Activated CD4-positive, alpha-beta T cell treated with anti-CD3 and anti-CD28 coated beads for 48 hours (primary cell): ENCODE data around the gene FDXR.
"Not testable (repeated sequence)": the region's sequence is repeated elsewhere in the genome, so short reads cannot be mapped to it uniquely, and the experiment has no call there.

Experiments
- DNase-seq: peaks from one replicate; pipeline ENCODE4 v3.0.0-alpha.2; 2020

The FDXR gene

DNA sequence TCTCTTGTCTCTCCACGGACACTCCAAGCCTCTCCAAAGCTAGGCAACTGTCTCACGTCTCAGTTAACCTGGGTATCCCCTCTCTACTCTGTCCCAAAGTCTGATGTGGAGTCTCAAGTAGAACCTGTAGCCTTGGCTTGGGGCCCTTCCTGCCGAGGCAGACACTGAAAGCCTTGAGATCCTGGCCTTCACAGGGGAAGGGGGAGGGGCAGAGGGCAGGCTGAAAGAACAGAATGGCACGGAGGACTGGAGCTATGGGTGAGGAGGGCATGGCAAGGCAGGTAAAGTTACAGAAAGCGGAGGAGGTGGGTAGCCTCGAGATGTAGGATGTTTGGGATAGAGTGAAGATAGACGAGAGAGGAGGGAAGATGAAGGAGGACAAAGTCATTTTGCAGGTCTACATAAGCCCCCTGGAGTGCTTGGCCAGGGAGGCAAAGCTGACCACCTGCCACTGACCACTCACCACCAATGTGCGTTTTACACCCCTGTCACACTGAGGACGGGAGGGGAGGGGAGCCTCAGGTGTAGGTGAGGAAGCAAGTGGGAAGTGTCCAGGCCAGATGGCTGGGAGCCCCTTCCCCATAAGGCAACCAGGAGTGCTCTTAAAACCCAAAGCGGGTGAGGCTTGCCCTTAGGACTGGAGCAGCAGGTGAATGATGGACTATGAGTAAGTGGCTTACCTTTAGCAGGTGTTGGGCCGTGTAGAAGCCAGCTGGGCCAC is 1.3 kb downstream of the FDXR start:
- no peak for DNase-seq

DNA sequence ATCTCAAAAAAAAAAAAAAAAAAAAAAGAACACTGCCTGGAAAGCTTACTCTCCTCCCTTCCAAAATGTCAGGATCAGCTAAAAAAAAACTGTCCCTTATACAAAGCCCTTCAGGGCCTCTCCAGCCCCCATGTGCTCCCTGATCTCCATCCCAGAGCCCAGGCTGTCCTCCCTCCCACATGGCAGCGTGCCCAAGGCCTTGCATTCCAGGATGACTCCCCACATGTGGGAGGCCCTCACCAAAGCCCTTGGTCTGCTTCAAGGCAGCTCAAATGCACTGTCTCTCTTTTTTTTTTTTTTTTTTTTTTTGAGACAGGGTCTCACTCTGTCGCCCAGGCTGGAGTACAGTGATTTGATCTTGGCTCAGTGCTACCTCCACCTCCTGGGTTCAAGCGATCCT is 2.3 kb downstream of the FDXR start:
- DNase-seq = no peak

DNA sequence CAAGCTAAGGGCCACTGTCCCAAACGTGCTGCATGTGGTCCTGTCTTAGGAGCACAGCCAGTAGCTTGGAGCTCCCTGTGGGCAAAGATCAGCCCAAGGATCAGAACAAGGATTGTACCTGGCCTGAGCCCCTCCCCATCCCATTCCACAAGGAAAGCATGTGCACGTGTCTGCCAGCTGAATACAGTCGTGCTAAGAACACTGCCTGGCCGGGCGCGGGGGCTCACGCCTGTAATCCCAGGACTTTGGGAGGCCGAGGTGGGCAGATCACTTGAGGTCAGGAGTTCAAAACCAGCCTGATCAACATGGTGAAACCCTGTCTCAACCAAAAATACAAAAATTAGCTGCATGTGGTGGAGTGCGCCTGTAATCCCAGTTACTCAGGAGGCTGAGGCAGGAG is 2.8 kb downstream of the FDXR start:
- not testable (repeated sequence) for DNase-seq

DNA sequence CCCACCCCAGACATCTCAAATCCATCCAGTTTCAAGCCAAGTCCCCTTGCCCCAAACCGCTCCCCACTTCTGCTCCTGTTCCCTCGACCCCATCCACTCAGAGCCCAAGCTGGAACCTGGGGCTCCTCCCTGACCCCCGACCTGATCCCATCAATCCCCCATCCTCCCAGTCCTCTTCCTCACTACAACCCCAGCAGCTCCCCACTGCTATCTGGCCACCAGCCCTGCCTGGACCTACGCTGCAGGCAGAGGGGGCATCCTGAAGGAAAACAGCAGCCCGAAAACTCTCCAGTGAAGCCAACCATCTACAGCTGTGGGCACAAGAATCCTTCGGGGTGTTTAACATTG is 3.9 kb downstream of the FDXR start:
- DNase-seq = no peak

DNA sequence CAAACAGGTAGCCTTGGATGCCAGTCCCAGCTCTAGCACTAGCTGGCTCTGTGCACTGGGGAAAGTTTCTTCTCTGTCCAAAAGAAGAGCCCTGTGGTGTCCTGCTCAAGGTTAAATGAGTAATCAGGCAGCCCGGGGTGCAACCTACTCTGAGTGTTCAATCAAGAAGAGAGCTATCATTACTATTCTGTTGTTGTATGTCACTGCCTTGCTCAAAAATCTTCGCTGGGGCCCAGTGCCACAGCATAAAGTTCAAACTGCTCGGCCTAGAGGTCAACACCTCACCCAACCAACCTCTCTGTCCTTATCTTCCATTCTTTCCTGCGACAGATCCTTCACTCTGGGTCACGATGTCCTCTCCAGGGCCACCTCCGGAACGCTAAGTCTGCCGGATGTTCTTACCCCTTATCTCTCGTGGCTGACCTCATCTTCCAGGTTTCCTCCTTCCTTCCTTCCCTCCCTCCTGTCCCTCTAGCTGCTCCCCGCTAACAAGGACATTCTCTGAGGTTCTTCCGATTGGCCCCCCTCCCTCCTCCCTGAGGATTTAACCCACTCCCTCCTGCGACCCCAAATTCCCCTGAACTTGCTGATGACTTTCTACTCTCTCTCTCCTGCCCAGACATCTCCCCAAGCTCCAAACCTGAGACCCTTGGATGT is 4.4 kb downstream of the FDXR start:
- DNase-seq = no peak

DNA sequence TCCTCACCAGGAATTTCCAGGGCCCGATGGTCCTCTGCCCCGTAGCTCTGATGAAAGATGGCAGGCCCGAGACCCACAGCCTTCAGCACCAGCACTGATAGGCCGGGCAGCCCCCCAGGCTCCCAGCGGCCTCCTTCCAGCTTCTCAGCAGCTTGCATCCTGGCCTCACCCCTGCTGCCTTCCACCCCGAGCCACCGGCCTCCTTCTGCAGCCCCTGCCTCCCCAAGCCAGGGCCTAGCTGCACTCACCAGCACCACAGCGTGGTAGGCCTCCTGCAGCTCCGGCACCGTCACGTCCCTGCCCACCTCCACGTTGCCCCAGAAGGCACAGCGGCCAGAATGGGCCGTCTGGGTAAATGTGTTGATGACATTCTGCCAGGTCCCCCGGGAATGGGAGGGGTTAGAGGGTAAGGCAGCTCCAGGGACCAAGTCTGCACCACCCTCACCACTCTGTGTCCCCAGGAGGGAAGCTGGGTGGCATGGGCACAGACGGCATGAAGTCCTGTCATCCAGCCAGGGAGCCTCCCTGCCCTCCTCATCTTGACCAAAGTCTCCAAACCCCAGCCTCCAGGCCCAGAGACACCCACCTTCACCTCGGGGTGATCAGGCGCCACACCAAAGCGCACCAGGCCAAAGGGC is 6.5 kb downstream of the FDXR start:
- DNase-seq = no peak

DNA sequence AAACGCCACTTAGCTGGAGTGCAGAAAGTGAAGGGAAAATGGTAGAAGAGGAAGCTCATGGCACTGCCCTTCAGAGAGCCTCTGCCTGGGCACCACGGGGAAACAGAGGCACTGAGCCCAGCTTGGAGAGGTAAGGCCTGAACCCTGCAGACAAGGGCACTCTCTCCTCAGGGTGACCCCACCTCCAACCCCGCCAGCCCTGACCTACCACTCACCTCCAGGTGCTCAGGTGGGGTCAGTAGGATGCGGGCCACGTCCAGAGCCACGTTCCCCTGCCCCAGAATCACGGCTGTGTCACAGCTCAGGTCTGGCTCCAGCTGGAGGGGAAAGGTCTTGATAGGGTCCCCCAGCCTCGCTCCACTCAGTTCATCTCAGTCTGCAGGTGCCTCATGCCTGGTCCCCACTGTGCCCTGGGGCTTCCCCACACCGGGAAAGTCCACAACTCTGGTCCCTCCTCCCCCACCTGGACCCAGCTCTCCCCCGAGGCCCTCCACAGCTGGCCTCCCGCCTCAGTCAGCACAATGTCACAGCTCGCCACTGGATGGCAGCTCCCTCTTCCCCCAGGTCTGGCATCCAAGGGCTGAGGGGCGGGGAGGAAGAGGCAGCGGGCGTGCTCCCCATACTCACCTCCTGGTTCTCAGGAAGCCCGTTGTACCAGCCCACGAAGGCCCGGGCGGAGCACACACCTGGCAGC is 7.1 kb downstream of the FDXR start:
- no peak for DNase-seq

DNA sequence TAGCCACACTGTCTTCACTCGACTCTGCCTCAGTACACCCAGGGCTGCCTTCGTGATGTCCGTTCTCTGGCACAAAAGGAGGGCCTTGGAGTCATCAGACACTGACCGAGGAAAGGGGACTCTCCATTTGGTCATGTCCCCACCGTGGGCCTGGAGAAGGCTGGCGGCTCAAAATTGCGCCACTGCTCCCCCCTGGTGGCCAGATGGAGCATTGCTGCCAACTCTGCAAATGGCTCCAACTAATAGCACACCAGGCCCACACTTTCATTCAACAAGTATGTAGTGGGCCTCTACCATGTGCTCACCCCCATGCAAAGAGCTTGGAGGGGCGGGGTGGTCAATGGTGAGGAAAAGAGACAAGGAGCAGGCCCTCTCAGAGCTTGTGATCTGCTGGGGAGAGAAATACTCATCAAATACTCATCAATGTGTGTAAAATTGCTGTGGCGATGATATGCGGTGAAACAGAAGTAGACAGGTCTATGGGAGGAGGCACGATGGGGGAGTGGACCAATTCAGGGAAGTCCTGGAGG is 7.9 kb downstream of the FDXR start:
- DNase-seq = peak; percentile 81

DNA sequence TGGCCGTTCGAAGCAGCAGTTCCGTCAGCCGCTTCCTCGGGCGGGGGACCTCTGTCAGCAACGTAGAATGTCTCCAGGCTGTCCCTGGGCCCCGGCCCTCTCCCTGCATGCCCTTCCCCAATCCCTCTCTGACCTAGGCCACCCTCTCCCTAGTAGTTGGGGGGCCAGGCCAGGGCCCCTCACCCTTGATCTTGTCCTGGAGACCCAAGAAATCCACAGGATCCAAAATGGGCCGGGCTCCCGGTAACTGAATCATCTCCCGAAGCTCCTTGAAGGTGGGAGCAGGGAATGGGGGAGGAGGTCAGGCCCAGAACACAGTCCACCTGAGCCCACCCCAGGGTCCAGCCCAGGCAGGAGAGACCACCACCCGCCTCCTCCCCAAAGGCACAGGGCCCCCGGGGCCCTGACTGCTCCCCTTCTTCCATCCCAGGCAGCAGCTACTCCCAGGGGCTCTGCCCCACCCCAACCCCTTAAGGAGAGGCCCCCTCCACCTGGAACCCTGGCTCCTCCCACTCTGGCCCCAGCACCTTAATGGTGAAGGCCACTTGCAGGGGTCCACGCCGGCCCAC is 8.4 kb downstream of the FDXR start:
- no peak for DNase-seq

DNA sequence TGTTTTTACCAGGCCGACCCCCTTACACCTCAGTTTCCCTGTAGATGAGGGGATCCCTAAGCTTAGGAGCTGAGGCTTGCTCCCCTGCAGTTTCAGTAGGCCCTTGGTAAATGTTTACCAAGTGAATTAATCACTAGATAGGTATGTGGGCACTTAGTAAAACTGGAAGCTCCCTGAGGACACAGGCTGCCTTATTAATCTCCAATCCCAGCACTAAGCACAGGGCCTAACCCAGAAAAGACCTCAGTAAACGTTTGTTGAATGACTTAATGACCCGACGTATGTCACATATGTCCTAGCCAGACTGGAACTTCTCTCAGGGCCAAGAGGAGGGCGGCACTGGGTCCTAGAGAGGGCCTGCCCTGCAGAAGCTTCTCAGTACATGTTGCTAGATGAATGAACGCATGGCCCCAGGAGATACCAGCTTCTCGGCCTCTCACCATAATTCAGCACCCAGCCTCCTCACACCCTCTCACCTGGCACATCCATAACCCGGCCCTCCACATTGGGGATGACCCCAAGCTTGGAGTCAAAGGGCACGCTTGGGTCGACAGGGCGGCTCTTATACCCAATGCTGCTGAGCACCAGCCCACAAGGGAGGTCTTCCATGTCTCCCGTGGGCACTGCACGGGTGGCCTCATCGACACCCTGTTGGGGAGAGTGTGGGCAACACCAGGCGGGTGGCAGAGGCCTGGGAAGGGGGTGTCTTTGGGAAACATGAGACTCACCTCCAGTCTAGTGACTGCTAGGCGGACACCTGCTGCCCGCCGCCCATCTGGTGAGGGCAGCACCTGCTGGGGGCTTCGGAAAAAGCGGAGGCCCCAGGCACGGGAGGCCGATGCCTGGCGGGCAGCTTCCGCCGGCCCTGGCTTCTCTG is 9.1 kb downstream of the FDXR start:
- DNase-seq = no peak

DNA sequence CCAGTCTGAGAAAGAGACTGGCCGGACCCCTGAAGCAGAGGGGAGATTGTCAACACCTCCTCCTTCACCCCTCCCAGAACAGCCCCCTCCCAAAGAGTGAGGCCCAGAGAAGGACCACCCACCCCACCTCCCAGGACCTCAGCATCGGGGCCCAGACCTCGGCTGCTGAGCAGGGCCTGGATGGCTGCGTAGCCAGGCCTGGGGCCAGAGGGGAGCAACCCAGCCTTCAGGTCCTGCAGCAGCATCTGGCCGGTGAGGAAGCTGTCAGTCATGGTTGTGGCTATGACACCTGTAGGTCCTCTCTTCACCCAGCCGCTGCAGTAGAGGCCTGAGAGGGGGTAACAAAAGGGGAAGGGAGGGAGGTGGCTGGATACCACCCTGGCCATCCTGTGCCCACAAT is 9.9 kb downstream of the FDXR start:
- DNase-seq = no peak

DNA sequence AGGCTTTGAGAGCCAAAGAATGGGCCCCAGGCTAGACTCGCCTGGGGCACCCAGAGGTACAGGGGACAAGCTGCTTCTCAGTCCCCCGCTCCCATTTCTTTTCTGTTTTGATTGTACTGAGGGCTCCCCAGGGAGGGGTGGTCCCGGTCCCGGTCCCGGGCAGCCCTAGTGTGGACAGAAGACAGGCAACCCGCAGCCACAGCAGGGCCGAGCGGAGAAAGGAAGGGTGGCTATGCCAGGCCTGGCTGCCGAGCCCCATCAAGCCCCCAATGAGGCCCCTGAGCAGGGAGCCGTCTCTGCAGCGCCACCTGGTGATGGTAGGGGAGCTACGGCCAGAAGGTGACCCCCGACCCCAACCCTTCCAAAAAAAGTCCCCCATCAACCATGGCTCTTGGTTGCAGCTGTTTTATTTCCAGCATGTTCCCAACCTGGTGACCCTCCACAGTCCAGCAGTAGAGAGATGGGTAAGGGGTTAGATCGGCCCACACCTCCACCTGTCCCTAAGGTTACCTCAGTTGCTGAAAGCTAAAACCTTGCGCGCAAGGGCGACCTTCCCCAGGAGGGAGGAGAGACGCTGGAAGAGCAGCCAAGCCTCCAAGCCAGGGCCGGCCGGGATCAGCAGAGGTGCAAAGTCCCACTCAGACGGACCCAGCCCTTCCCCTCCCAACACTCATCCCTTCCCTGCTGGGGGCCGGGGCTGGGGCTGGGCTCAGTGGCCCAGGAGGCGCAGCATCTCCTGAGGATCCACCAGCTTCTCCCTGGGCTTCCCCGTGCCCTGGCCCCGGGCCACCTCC is 10.5 kb downstream of the FDXR start:
- peak; percentile 84 for DNase-seq

DNA sequence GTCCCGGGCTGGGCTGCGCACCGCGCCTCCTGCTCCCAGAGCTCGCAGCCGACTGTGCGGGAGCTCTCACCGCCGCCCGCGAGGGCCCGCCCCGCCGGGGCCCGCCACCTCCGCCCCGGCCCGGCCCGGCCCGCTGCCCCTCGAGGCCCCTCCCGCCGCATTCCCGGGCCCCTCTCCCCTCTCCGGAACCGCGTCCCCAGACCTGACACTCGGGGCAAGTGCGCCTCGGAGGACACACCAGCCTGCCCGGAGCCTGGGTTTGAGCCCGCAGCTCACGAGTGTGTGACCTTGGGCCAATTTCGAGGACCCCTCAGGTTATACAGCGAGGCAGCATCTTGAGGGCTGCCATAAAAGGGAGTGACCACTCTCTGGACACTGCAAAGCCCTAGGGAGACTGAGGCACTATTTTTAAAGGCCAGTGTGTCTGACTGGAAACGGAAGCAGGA is 11.1 kb downstream of the FDXR start:
- DNase-seq = no peak

DNA sequence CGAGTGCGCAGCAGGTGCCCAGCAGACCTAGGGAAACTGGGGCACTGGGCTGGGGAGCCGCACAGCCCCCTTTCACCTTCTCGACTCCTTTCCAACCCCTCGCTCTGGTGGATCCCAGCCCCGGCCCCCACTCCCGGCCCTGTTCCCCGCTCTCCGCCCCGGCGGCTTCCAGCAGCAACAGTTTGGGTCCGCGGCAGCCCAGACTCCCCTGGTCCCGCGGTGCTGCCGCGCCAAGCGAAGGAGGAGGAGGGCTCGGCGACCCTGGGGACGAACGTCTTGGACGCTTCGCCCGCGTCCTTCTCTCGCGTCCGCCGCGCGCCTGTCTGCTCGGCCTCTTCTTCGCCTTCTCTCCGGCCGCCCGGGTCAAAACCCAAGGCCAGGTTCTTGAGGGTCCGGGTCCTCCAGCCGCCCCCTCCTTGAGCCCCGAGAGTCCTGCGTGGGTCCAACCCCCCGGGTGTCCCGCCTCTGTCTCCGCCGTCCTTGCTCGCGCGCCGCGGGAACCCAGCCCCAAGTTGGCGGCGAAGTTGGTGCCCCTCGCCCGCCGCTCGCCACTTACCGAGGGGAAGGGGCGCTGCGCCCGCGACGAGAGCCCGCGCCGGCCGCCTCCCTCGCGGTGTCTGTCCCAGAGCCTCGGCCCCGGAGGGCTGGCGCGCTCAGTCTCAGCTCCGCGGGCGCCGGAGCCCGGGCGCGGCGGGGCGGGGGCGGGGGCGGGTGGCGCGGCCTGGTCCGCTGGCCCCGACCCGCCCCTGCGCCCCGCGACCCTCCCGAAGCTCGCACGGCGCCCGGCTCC is 11.7 kb downstream of the FDXR start:
- no peak for DNase-seq

DNA sequence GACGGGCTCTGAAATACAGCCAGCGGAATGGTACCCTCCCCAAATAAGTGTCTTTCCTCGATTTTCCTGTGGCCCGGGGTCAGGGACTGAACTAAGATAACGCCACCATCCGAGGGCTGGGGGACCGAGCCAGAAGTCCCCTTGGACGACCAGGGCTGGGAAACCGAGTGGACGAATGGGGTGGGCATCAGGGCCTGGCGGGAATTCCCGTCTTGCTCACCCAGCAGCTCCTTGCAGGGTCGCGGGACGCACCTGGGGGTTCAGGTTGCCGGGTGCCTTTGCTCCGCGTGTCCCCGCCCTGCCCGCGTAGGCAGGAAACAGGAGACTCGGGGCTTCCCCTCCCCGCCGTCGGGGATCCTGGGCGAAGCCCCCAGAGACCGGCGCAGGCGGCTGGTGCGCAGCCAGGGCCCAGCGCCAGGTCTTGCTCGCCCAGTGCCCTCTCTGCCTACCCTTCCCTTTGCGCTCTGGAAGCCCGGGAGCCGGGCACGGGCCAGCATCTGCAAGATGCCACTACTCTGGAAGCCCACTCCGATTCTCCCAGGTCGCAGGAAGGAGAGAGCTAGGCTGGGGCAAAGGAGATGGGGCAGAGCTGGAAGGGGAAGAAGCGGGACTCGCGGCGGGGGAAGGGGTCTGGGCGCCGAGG is 12.4 kb downstream of the FDXR start:
- DNase-seq = no peak

DNA sequence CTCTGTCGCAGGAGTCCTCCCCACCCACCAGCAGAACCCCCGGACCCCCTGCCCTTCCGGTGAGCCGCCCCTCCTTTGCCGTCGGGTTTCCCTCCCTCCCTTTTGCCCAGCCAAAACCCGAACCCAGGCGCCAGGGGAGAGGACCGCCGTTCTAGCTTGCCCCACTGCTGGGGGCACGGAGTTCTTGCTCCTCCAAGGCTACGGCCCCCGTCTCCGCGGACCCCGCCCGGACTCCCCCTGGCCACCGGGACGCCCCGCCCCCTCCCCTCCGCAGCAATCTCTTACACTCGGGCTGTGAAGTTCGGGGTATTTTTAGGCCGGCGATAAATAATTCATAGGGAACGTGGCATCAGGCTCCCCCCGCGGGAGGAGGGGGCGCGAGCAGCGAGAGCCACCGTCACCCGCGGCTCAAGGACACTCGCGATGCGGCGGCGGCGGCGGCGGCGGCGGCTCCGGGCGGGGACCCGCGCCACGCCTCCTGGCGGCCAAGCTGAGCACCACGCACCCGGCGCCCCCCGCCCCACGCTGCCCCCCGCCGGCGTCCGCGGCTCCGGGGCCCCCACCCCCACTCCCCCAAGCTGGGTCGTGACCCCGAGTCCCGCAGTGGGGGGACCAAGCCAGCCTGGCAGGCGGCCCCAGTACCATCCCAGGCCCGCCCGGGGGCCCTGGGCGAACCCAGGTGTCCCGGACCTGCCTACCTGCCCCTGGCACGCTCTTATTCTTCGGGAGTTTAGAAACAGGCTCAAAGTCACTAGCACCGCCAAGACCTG is 13.2 kb downstream of the FDXR start, which contains the start of gene GRIN2C:
Gene GRIN2C, minus strand, starts transcription at position 427 of the 770 bp plus-strand sequence. CDS start 4,793 bp downstream, outside the sequence.
- peak; percentile 34 for DNase-seq

DNA sequence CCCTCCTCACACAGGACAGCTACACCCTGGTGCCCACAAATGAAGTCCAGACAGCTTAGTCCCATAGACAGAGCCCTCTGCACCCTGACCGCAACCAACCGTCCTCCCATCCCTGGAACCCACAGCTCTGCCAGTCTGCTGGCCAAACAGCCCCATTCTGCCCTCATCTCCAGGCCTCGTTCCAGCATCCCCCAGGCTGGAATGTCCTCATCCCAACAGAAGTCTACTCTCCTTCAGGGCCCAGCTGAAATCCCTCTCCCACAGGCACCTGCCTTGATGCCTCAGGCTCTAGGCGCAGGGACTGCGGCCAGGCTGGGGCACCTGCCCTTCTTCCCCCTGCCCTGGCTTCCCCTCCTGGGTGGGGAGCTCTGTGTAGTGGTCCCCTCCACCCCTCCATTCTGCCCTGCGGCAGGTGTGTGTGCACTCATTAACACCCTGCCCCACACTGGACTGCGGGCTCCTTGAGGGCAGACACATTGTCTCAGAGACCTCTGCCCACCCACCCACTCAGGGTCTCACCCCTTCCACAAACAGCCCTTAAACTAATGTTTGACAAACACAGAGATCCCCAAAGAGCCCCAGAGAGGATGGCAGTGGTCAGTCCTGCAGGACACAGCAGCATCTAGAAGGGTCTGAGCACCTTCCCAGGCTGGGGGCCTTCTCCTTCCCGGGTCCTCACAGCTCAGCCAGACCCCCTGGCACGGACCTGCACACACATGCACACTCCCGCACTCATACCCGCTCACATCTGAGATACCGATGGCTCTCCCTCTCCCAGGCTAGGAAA is 13.9 kb downstream of the FDXR start:
- DNase-seq = no peak

DNA sequence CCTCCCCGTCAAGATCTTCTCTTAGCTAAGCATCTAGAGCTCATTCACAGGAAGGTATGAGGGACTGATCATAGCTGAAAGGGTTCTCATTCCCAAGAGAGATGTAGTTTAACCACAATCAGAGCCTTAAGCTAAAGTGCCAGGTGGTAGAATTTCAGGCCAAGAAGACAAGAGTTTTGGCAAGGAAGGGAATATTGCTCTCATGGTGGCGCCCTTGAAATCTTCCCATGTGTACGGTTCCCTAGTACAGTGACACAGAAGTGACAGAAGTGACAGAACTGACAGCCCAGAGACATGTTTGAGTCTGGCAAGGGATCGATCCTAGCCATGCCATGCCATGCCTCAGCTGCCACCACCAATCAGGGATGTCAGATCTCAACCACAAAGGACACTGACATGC is 15.6 kb downstream of the FDXR start:
- no peak for DNase-seq
